Thyroid gland (tissue), 4 donors: Measurements from ENCODE around the gene SWT1.

Experiments used
- POLR2A ChIP-seq, 2 donors: fragments of 450-650 bp; IDR thresholded peaks; one replicate each; pipeline ENCODE4 v1.6.1; 2017; ENCODE audit warnings: antibody characterized with exemption in 2 of 2, mild to moderate bottlenecking in 2 of 2, moderate library complexity in 1 of 2
- TF ChIP-seq, protein P1 (sequence below), 6 experiments: fragments of 200-600 bp in 3 of 6; fragments of 450-650 bp in 3 of 6; sonication (generic) in 3 of 6; IDR thresholded peaks; one replicate each; pipeline ENCODE4 v1.5.1; 2016 to 2019; ENCODE audit warnings: antibody characterized with exemption in 6 of 6, mild to moderate bottlenecking in 2 of 6, inconsistent platforms in 1 of 6, moderate library complexity in 1 of 6

DNA sequence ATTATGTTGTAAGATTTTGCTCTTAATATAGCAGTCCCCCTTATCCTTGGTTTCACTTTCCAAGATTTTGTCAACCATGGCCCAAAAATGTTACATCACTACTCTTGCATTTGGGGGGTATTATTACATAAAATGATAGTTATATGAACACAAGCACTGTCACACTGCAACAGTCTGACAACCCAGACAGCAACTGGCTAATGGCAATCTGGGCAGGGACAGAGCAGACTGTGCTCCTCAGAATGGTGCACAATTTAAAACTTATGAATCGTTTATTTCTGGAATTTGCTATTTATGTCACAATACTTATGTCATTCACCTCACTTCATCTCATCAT is 162.1 kb downstream of the SWT1 start:
- TF ChIP-seq, protein P1, sequence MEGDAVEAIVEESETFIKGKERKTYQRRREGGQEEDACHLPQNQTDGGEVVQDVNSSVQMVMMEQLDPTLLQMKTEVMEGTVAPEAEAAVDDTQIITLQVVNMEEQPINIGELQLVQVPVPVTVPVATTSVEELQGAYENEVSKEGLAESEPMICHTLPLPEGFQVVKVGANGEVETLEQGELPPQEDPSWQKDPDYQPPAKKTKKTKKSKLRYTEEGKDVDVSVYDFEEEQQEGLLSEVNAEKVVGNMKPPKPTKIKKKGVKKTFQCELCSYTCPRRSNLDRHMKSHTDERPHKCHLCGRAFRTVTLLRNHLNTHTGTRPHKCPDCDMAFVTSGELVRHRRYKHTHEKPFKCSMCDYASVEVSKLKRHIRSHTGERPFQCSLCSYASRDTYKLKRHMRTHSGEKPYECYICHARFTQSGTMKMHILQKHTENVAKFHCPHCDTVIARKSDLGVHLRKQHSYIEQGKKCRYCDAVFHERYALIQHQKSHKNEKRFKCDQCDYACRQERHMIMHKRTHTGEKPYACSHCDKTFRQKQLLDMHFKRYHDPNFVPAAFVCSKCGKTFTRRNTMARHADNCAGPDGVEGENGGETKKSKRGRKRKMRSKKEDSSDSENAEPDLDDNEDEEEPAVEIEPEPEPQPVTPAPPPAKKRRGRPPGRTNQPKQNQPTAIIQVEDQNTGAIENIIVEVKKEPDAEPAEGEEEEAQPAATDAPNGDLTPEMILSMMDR (IDR thresholded peaks at IDR 0.05), result no peak
- TF ChIP-seq POLR2A (IDR thresholded peaks at IDR 0.05), result no peak
